ENCODE results near the gene PACRG.

The PACRG gene

GRCh38 chr6:163066200-163066599, 338.4 kb downstream of the PACRG start:
- no peak overlapping the region for H3K27ac ChIP-seq
- H3K4me3 ChIP-seq, result no peak overlapping the region
- no peak for DNase-seq (ENCODE audit: low spot score)
- TF ChIP-seq CTCF (IDR thresholded peaks at IDR 0.05), result no peak

- H3K27ac ChIP-seq, result no peak overlapping the region
- H3K4me3 ChIP-seq, result no peak overlapping the region
- TF ChIP-seq CTCF (IDR thresholded peaks at IDR 0.05), result no peak
- DNase-seq (ENCODE audit: low spot score), result no peak
These were observed 349.4 kb downstream of the PACRG start for GRCh38 chr6:163077134-163077533.

- Histone ChIP-seq H3K4me3 (no peak overlapping the region), H3K27ac (no peak overlapping the region)
- DNase-seq (ENCODE audit: low spot score), result no peak
- no peak for TF ChIP-seq CTCF (IDR thresholded peaks at IDR 0.05)
These were observed 350.9 kb downstream of the PACRG start for GRCh38 chr6:163078712-163079111.

- Histone ChIP-seq H3K27ac (no peak overlapping the region), H3K4me3 (no peak overlapping the region)
- no peak for TF ChIP-seq CTCF (IDR thresholded peaks at IDR 0.05)
- no peak for DNase-seq (ENCODE audit: low spot score)
These were observed 352.5 kb downstream of the PACRG start for GRCh38 chr6:163080228-163080627.

DNA sequence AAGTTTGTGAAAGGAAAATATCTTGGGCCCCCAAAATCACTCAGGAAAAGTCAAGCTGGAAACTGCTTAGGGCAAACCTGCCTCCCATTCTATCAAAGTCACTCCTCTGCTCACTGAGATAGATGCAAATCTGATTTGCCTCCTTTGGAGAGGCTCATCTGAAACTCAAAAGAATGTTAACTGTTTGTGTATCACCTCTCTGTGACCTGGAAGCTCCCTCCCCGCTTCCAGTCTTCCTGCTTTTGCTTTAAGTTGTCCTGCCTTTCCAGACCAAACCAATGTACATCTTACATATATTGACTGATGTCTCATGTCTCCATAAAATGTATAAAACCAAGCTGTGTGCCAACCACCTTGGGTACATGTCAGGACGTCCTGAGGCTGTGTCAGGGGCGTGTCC, 355.4 kb downstream of the PACRG start:
- no peak for DNase-seq (ENCODE audit: low spot score)
- TF ChIP-seq CTCF (IDR thresholded peaks at IDR 0.05), result no peak

GRCh38 chr6:163085426-163085825, 357.7 kb downstream of the PACRG start:
- no peak overlapping the region for H3K27ac ChIP-seq
- no peak overlapping the region for H3K4me3 ChIP-seq
- no peak for TF ChIP-seq CTCF (IDR thresholded peaks at IDR 0.05)
- DNase-seq (ENCODE audit: low spot score), result no peak

More for the DNA sequence above, 355.4 kb downstream of the PACRG start:
- no peak overlapping the region for H3K4me3 ChIP-seq
- H3K27ac ChIP-seq, result no peak overlapping the region

DNA sequence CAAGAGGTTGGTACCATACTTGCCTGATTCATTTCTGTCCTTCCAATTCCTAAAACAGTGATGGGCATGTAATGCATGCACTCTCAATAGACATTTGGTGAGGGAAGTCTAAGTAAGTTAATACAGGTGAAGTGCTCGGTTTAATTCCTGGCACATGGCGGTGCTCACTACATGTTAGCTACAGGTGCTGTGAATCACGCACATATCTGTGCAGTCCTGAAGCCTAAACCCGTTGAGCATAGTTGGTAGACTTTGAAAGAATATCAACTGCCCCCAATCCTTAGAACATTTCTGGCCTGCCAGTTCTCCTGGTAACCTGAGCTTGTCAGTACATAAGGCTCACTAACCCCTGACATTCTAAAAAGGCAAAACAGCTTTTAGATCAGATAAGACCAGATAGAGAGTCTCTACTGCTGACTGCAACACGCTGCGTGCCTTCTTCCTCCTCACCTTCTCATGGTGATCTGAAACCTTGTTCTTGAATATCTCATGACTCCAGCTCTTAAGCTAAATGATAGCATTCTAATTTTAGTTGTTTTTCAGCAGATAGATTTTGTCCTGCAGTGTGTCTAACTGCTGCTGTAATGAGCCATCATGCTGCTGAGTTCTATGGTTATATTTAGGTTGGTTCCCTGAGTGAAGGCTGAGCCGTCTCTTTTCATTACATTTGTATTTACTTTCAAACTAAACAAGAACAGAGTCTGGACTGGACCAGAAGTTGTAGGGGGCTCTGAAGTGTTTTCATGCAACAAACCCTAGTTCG, 358.3 kb downstream of the PACRG start:
- Histone ChIP-seq H3K27ac (no peak overlapping the region), H3K4me3 (no peak overlapping the region)
- no peak for DNase-seq (ENCODE audit: low spot score)
- no peak for TF ChIP-seq CTCF (IDR thresholded peaks at IDR 0.05)
